Amniotic epithelial cell (primary cell): ENCODE data around the gene CHD2.
"Not testable (repeated sequence)": the region's sequence is repeated elsewhere in the genome, so short reads cannot be mapped to it uniquely, and the experiment has no call there.

Experiments used
- DNase-seq: peaks from one replicate; pipeline ENCODE4 v3.0.0-alpha.2; 2010; ENCODE audit warnings: low read depth

Gene CHD2

GRCh38 chr15:93035953-93036810, 136.1 kb downstream of the CHD2 start:
- peak; percentile 40 for DNase-seq

- no peak for DNase-seq
Measured at GRCh38 chr15:93036951-93037819, 137.1 kb downstream of the CHD2 start.

- DNase-seq, result no peak
Measured at GRCh38 chr15:93037820-93038705, 137.9 kb downstream of the CHD2 start.

GRCh38 chr15:93039562-93040287, 139.6 kb downstream of the CHD2 start:
- not testable (repeated sequence) for DNase-seq

GRCh38 chr15:93040288-93041158, 140.4 kb downstream of the CHD2 start:
- no peak for DNase-seq

GRCh38 chr15:93041159-93041547, 141.0 kb downstream of the CHD2 start:
- no peak for DNase-seq

- no peak for DNase-seq
Measured at GRCh38 chr15:93042211-93042610, 142.1 kb downstream of the CHD2 start.

GRCh38 chr15:93042691-93043378, 142.7 kb downstream of the CHD2 start:
- DNase-seq, result no peak

GRCh38 chr15:93043621-93044300, 143.6 kb downstream of the CHD2 start:
- DNase-seq, result no peak

- no peak for DNase-seq
Measured at GRCh38 chr15:93044301-93045190, 144.4 kb downstream of the CHD2 start.

- DNase-seq, result no peak
Measured at GRCh38 chr15:93045191-93045785, 145.2 kb downstream of the CHD2 start.

- DNase-seq, result no peak
Measured at GRCh38 chr15:93046120-93046519, 146.0 kb downstream of the CHD2 start.

GRCh38 chr15:93046721-93047120, 146.6 kb downstream of the CHD2 start:
- no peak for DNase-seq

- no peak for DNase-seq
Measured at GRCh38 chr15:93047621-93048425, 147.7 kb downstream of the CHD2 start.

GRCh38 chr15:93048426-93048721, 148.2 kb downstream of the CHD2 start:
- DNase-seq, result no peak

- DNase-seq, result no peak
Measured at GRCh38 chr15:93048759-93049161, 148.6 kb downstream of the CHD2 start.

GRCh38 chr15:93049233-93049632, 149.1 kb downstream of the CHD2 start:
- no peak for DNase-seq
